ENCODE data around the gene ATIC. TPM values are rescaled to one million over a fixed set of nuclear protein-coding genes. Genes with fewer than 3 reads are reported as not detected.

ATIC gene
- total and polyA plus RNA-seq, 2 of the 8 experiments (the other 6 are each of a cell fraction or from before 2014, with no cell fraction given) = 139 to 319 TPM

DNA sequence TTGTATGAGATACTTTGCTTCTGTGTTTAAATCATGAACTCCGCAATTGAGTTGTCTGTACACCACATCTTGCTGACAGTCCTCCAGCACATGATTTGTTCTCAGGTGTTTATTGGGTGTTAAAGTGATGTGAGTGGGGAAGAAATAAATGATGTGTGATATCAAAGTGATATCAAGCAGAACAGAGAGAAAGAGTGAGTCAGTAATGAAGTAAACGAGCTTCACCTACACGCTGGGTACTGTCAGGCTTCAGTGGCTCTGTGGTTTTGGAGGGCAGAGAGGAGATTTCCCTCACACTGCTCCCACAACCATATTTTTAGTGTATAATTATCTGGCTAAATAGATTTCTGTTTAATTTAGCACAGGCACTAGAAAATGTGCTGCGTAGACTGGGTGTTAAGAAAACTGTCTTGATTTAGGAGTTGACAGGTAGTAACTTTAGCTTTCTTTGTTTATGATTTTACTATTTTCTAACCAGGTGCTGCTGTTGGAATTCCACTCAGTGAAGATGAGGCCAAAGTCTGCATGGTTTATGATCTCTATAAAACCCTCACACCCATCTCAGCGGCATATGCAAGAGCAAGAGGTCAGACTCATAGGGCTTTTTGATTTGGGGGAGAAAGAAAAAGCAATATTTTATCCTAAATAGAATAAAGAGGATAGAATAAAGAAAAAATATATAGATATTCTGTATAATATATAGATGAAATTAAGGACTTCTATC lies 21.2 kb downstream of the ATIC start (continued):
- TF ChIP-seq SIN3A (conservative IDR thresholded peaks at IDR 0.05 in 1 of 2, IDR thresholded peaks at IDR 0.05 in 1 of 2; ENCODE audit: low read depth in 1 of 2, low read length in 2 of 2) (no peak), ZNF274 (IDR thresholded peaks at IDR 0.05; ENCODE audit: borderline replicate concordance, extremely low read depth, low read length) (no peak)
